ENCODE measurements around the gene C11orf98.

Gene C11orf98

GRCh38 chr11:62646825-62647608 is 18.0 kb downstream of the C11orf98 start:
- Histone ChIP-seq H3K27me3 (ENCODE audit: low read length) (no peaks in the 10 kb centered on the region), H3K9me2 (replicated peaks; ENCODE audit: insufficient read depth, low read length) (no peaks in the 10 kb centered on the region), H3F3A (ENCODE audit: insufficient read depth) (peaks cover 4% of the 10 kb centered on the region), H3K79me2 (ENCODE audit: insufficient read depth, low read length) (peaks cover 52% of the 10 kb centered on the region), H3K9ac (ENCODE audit: low read length) (peak overlapping the region; percentile 98; the same call in 1 of the 2 replicates), H2AFZ (ENCODE audit: low read depth, low read length, severe bottlenecking) (no peak overlapping the region), H3K4me3 (ENCODE audit: insufficient read depth, low read length, poor library complexity, severe bottlenecking) (no peak overlapping the region), H3K4me2 (ENCODE audit: low read depth, low read length, poor library complexity, severe bottlenecking) (peak overlapping the region; percentile 36), H3K27ac (ENCODE audit: low read depth, low read length) (peak overlapping the region; percentile 21; the same call in 1 of the 2 replicates), H4K20me1 (ENCODE audit: low read depth, low read length) (no peaks in the 10 kb centered on the region), H3K36me3 (ENCODE audit: low read length) (no peaks in the 10 kb centered on the region), H3K9me3 (ENCODE audit: insufficient read depth, low read length) (no peaks in the 10 kb centered on the region)
- TF ChIP-seq EZH2phosphoT487 (conservative IDR thresholded peaks at IDR 0.05; ENCODE audit: low read length) = no peak
- no peak for TF ChIP-seq CTCF (IDR thresholded peaks at IDR 0.05; ENCODE audit: insufficient read depth, low read length, poor library complexity, severe bottlenecking)

- no peaks in the 10 kb centered on the region for H4K20me1 ChIP-seq (ENCODE audit: low read depth, low read length)
- H2AFZ ChIP-seq (ENCODE audit: low read depth, low read length, severe bottlenecking) = no peak within 1 kb of the TSS
- peak within 1 kb of the TSS; percentile 98 for H3K9ac ChIP-seq (ENCODE audit: low read length)
- TF ChIP-seq EZH2phosphoT487 (conservative IDR thresholded peaks at IDR 0.05; ENCODE audit: low read length) (no peak), CTCF (IDR thresholded peaks at IDR 0.05; ENCODE audit: insufficient read depth, low read length, poor library complexity, severe bottlenecking) (no peak)
- H3K27ac ChIP-seq (ENCODE audit: low read depth, low read length) = peak within 1 kb of the TSS; percentile 79
- peaks cover 49% of the 10 kb centered on the region for H3K79me2 ChIP-seq (ENCODE audit: insufficient read depth, low read length)
- H3K27me3 ChIP-seq (ENCODE audit: low read length) = no peaks in the 10 kb centered on the region
- H3F3A ChIP-seq (ENCODE audit: insufficient read depth) = peaks cover 4% of the 10 kb centered on the region
- peak within 1 kb of the TSS; percentile 86 for H3K4me2 ChIP-seq (ENCODE audit: low read depth, low read length, poor library complexity, severe bottlenecking)
- peak within 1 kb of the TSS; percentile 89 for H3K4me3 ChIP-seq (ENCODE audit: insufficient read depth, low read length, poor library complexity, severe bottlenecking)
- H3K9me3 ChIP-seq (ENCODE audit: insufficient read depth, low read length) = no peaks in the 10 kb centered on the region
- H3K36me3 ChIP-seq (ENCODE audit: low read length) = no peaks in the 10 kb centered on the region
- H3K9me2 ChIP-seq (replicated peaks; ENCODE audit: insufficient read depth, low read length) = no peaks in the 10 kb centered on the region
These were observed 18.8 kb downstream of the C11orf98 start, which contains the start of gene GANAB for GRCh38 chr11:62645946-62646824. TSS of gene GANAB (minus strand) at chr11:62646613. CDS start at chr11:62646599, 14 bp downstream.

GRCh38 chr11:62645671-62645945 is 19.4 kb downstream of the C11orf98 start:
- Histone ChIP-seq H3K36me3 (ENCODE audit: low read length) (no peaks in the 10 kb centered on the region), H2AFZ (ENCODE audit: low read depth, low read length, severe bottlenecking) (no peak overlapping the region), H3F3A (ENCODE audit: insufficient read depth) (peaks cover 4% of the 10 kb centered on the region), H4K20me1 (ENCODE audit: low read depth, low read length) (no peaks in the 10 kb centered on the region), H3K4me3 (ENCODE audit: insufficient read depth, low read length, poor library complexity, severe bottlenecking) (peak overlapping the region; percentile 89), H3K27ac (ENCODE audit: low read depth, low read length) (peak overlapping the region; percentile 79), H3K79me2 (ENCODE audit: insufficient read depth, low read length) (peaks cover 51% of the 10 kb centered on the region), H3K9me3 (ENCODE audit: insufficient read depth, low read length) (no peaks in the 10 kb centered on the region), H3K9ac (ENCODE audit: low read length) (peak overlapping the region; percentile 98), H3K27me3 (ENCODE audit: low read length) (no peaks in the 10 kb centered on the region), H3K4me2 (ENCODE audit: low read depth, low read length, poor library complexity, severe bottlenecking) (peak overlapping the region; percentile 86), H3K9me2 (replicated peaks; ENCODE audit: insufficient read depth, low read length) (no peaks in the 10 kb centered on the region)
- TF ChIP-seq CTCF (IDR thresholded peaks at IDR 0.05; ENCODE audit: insufficient read depth, low read length, poor library complexity, severe bottlenecking) = no peak
- TF ChIP-seq EZH2phosphoT487 (conservative IDR thresholded peaks at IDR 0.05; ENCODE audit: low read length) = no peak
